ENCODE data around the gene TWNK. TPM values are rescaled to one million over a fixed set of nuclear protein-coding genes. Genes with fewer than 3 reads are reported as not detected.

TWNK gene
- total and polyA plus RNA-seq, 9 of the 15 experiments (the other 6 are each of a cell fraction or from before 2014, with no cell fraction given) = 11.6 to 34.7 (median 17.4) TPM

- TF ChIP-seq, protein P1, sequence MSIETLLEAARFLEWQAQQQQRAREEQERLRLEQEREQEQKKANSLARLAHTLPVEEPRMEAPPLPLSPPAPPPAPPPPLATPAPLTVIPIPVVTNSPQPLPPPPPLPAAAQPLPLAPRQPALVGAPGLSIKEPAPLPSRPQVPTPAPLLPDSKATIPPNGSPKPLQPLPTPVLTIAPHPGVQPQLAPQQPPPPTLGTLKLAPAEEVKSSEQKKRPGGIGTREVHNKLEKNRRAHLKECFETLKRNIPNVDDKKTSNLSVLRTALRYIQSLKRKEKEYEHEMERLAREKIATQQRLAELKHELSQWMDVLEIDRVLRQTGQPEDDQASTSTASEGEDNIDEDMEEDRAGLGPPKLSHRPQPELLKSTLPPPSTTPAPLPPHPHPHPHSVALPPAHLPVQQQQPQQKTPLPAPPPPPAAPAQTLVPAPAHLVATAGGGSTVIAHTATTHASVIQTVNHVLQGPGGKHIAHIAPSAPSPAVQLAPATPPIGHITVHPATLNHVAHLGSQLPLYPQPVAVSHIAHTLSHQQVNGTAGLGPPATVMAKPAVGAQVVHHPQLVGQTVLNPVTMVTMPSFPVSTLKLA (conservative IDR thresholded peaks at IDR 0.05) = 0 out of 4 replicates have a peak, but pooled peaks of 1 of the 2 experiments have one; percentile 27
- TF ChIP-seq ZFX (CRISPR knock-in tag; IDR thresholded peaks at IDR 0.05) (peak; percentile 21; the same call in 1 of the 2 replicates), ZNF589 (CRISPR knock-in tag; IDR thresholded peaks at IDR 0.05; ENCODE audit: low read depth) (no peak), PREB (CRISPR knock-in tag; IDR thresholded peaks at IDR 0.05) (no peak), NFE2L1 (tag; IDR thresholded peaks at IDR 0.05; ENCODE audit: borderline replicate concordance, low read depth) (no peak), HNRNPLL (IDR thresholded peaks at IDR 0.05; ENCODE audit: low read depth, low read length, poor library complexity, severe bottlenecking) (peak; percentile 39), KHSRP (IDR thresholded peaks at IDR 0.05) (no peak), ZNF644 (tag; IDR thresholded peaks at IDR 0.05; ENCODE audit: low read depth) (no peak), HMGN3 (IDR thresholded peaks at IDR 0.05; ENCODE audit: borderline replicate concordance, extremely low read depth, insufficient read length, low read depth, low read length) (no peak), EGR1 (conservative IDR thresholded peaks at IDR 0.05) (0 out of 2 replicates have a peak, but pooled peaks have one; percentile 5), DDX20 (tag; IDR thresholded peaks at IDR 0.05; ENCODE audit: low read depth) (no peak), POLR2H (tag; IDR thresholded peaks at IDR 0.05; ENCODE audit: low read depth) (peak; percentile 71), SUPT5H (IDR thresholded peaks at IDR 0.05) (peak; percentile 70), MAZ (CRISPR knock-in tag; conservative IDR thresholded peaks at IDR 0.05 in 1 of 2, IDR thresholded peaks at IDR 0.05 in 1 of 2) (0 out of 4 replicates have a peak, but pooled peaks of 1 of the 2 experiments have one; percentile 23), SP1 (CRISPR knock-in tag; IDR thresholded peaks at IDR 0.05) (peak; percentile 67; the same call in 1 of the 2 replicates), CTBP1 (IDR thresholded peaks at IDR 0.05; ENCODE audit: borderline replicate concordance) (no peak), NELFE (IDR thresholded peaks at IDR 0.05; ENCODE audit: insufficient read depth, insufficient read length) (no peak), ZNF354B (CRISPR knock-in tag; IDR thresholded peaks at IDR 0.05) (no peak), CREM (IDR thresholded peaks at IDR 0.05; ENCODE audit: low read depth) (peak; percentile 63), ZNF384 (IDR thresholded peaks at IDR 0.05; ENCODE audit: low read depth, low read length) (peak; percentile 75), SMAD1 (IDR thresholded peaks at IDR 0.05; ENCODE audit: low read depth, low read length, partially characterized antibody) (no peak), SAP30 (IDR thresholded peaks at IDR 0.05; ENCODE audit: borderline replicate concordance, insufficient read depth, low read depth, low read length, poor library complexity, severe bottlenecking) (no peak)
- TF ChIP-seq, protein P2, sequence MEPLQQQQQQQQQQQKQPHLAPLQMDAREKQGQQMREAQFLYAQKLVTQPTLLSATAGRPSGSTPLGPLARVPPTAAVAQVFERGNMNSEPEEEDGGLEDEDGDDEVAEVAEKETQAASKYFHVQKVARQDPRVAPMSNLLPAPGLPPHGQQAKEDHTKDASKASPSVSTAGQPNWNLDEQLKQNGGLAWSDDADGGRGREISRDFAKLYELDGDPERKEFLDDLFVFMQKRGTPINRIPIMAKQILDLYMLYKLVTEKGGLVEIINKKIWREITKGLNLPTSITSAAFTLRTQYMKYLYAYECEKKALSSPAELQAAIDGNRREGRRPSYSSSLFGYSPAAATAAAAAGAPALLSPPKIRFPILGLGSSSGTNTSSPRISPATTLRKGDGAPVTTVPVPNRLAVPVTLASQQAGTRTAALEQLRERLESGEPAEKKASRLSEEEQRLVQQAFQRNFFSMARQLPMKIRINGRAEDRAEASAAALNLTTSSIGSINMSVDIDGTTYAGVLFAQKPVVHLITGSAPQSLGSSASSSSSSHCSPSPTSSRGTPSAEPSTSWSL (CRISPR knock-in tag; IDR thresholded peaks at IDR 0.05; ENCODE audit: borderline replicate concordance) = no peak
These were observed 55.5 kb downstream of the TWNK start (continued) for GRCh38 chr10:101042667-101043362.

Data from K562 (cell line).